Measurements from ENCODE around the gene F10.
"Not testable (repeated sequence)": the region's sequence is repeated elsewhere in the genome, so short reads cannot be mapped to it uniquely, and the experiment has no call there.

DNA sequence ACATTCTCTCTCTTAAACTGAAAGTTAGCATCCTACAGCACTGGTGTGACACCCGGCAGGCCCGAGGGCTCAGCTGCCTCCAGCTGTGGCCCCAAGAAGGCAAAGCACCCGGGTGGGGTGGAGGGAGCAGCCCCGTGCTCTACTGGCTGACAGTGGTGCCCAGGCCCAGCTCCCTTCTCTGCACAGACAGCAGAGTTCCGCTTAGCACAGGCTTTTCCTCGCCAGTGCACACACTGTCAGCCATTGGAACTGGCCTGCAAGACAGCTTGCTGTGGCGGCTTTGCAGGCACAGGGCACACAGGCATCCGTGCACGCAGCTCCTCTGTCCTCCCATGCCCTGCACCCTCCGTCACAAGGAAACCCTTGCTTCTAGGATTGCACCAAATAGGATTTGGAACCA, 20.3 kb upstream of the F10 start:
- TF ChIP-seq SIN3A (IDR thresholded peaks at IDR 0.05; ENCODE audit: borderline replicate concordance, low read depth, low read length); ZBTB20 (CRISPR knock-in tag; IDR thresholded peaks at IDR 0.05; ENCODE audit: borderline replicate concordance, low read depth); MXI1 (IDR thresholded peaks at IDR 0.05; ENCODE audit: borderline replicate concordance, low read depth, low read length); ZNF451 (CRISPR knock-in tag; IDR thresholded peaks at IDR 0.05): not testable (repeated sequence)
- TF ChIP-seq, protein P1, sequence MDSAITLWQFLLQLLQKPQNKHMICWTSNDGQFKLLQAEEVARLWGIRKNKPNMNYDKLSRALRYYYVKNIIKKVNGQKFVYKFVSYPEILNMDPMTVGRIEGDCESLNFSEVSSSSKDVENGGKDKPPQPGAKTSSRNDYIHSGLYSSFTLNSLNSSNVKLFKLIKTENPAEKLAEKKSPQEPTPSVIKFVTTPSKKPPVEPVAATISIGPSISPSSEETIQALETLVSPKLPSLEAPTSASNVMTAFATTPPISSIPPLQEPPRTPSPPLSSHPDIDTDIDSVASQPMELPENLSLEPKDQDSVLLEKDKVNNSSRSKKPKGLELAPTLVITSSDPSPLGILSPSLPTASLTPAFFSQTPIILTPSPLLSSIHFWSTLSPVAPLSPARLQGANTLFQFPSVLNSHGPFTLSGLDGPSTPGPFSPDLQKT (CRISPR knock-in tag; IDR thresholded peaks at IDR 0.05; ENCODE audit: borderline replicate concordance), result not testable (repeated sequence)
- TF ChIP-seq, protein P2, sequence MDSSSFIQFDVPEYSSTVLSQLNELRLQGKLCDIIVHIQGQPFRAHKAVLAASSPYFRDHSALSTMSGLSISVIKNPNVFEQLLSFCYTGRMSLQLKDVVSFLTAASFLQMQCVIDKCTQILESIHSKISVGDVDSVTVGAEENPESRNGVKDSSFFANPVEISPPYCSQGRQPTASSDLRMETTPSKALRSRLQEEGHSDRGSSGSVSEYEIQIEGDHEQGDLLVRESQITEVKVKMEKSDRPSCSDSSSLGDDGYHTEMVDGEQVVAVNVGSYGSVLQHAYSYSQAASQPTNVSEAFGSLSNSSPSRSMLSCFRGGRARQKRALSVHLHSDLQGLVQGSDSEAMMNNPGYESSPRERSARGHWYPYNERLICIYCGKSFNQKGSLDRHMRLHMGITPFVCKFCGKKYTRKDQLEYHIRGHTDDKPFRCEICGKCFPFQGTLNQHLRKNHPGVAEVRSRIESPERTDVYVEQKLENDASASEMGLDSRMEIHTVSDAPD (CRISPR knock-in tag; IDR thresholded peaks at IDR 0.05), result not testable (repeated sequence)
